ENCODE results near the gene CD302. TPM values are rescaled to one million over a fixed set of nuclear protein-coding genes. Genes with fewer than 3 reads are reported as not detected.
"Not testable (repeated sequence)": the region's sequence is repeated elsewhere in the genome, so short reads cannot be mapped to it uniquely, and the experiment has no call there.

The CD302 gene
- total and polyA plus RNA-seq, 5 donors from 2014 or later, result 0.11 to 2.4 (median 0.59) TPM

- H3K36me3 ChIP-seq (ENCODE audit: control insufficient read depth, insufficient read depth, low read length), result peaks cover 67% of the 10 kb centered on the region
- Mint-ChIP-seq H3K36me3 (peaks cover 37% of the 10 kb centered on the region), H3K27me3 (no peaks in the 10 kb centered on the region), H3K27ac (peak overlapping the region in 1 of 3 donors; percentile 43), H3K4me3 (no peak overlapping the region), H3K9me3 (no peaks in the 10 kb centered on the region), H3K4me1 (peaks cover 35 to 66% (median 51%) of the 10 kb centered on the region in 4 donors)
- DNase-seq, result no peak
- no peak overlapping the region for H3K27ac ChIP-seq (ENCODE audit: insufficient read depth, low read length, poor library complexity, severe bottlenecking)
- H3K9me3 ChIP-seq (ENCODE audit: control insufficient read depth in 2 of 2, low read length in 2 of 2), result no peaks in the 10 kb centered on the region
- ATAC-seq (ENCODE audit: low read depth in 2 of 2), result no peak
- H3K27me3 ChIP-seq (ENCODE audit: control insufficient read depth, insufficient read depth, low read length), result no peaks in the 10 kb centered on the region
- no peak overlapping the region for H3K4me3 ChIP-seq (ENCODE audit: low read depth, low read length)
- H3K4me1 ChIP-seq (ENCODE audit: control insufficient read depth, insufficient read depth, low read length, poor library complexity, severe bottlenecking), result no peaks in the 10 kb centered on the region
These were observed 60.6 kb downstream of the CD302 start for GRCh38 chr2:159737292-159737916.

- DNase-seq, result no peak
- Mint-ChIP-seq H3K27ac (peak overlapping the region in 1 of 3 donors; percentile 20), H3K4me1 (peaks cover 31 to 57% (median 43%) of the 10 kb centered on the region in 4 donors), H3K4me3 (no peak overlapping the region), H3K27me3 (no peaks in the 10 kb centered on the region), H3K9me3 (no peaks in the 10 kb centered on the region), H3K36me3 (peaks cover 35% of the 10 kb centered on the region)
- Histone ChIP-seq H3K36me3 (ENCODE audit: control insufficient read depth, insufficient read depth, low read length) (peaks cover 73% of the 10 kb centered on the region), H3K4me1 (ENCODE audit: control insufficient read depth, insufficient read depth, low read length, poor library complexity, severe bottlenecking) (no peaks in the 10 kb centered on the region), H3K9me3 (ENCODE audit: control insufficient read depth in 2 of 2, low read length in 2 of 2) (no peaks in the 10 kb centered on the region), H3K27ac (ENCODE audit: insufficient read depth, low read length, poor library complexity, severe bottlenecking) (no peak overlapping the region), H3K27me3 (ENCODE audit: control insufficient read depth, insufficient read depth, low read length) (no peaks in the 10 kb centered on the region), H3K4me3 (ENCODE audit: low read depth, low read length) (no peak overlapping the region)
- ATAC-seq (ENCODE audit: low read depth in 2 of 2), result no peak
These were observed 62.0 kb downstream of the CD302 start for GRCh38 chr2:159736048-159736447.

DNA sequence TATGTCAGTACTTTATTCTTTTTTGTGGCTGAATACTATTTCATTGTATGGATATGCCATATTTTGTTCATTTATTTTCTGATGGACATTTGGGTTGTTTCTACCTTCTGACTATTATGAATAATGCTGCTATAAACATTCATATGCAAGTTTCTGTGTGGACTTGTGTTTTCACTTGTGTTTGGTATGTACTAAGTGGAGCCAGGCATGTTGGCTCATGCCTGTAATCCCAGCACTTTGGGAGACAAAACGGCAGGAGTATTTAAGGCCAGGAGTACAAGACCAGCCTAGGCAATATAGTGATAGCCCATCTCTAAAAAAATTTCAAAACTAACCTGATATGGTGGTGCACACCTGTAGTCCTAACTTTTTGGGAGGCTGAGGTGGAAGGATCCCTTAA is 62.4 kb downstream of the CD302 start:
- H3K9me3 Mint-ChIP-seq, result no peaks in the 10 kb centered on the region
- H3K27me3 Mint-ChIP-seq, result no peaks in the 10 kb centered on the region
- H3K4me1 Mint-ChIP-seq, result peaks cover 31 to 57% (median 43%) of the 10 kb centered on the region in 4 donors
- no peak overlapping the region for H3K4me3 ChIP-seq (ENCODE audit: low read depth, low read length)
- no peak overlapping the region for H3K27ac ChIP-seq (ENCODE audit: insufficient read depth, low read length, poor library complexity, severe bottlenecking)
- peak overlapping the region in 1 of 3 donors; percentile 20 for H3K27ac Mint-ChIP-seq
- H3K4me1 ChIP-seq (ENCODE audit: control insufficient read depth, insufficient read depth, low read length, poor library complexity, severe bottlenecking), result no peaks in the 10 kb centered on the region
- no peak overlapping the region for H3K4me3 Mint-ChIP-seq
- H3K27me3 ChIP-seq (ENCODE audit: control insufficient read depth, insufficient read depth, low read length), result no peaks in the 10 kb centered on the region
- no peaks in the 10 kb centered on the region for H3K9me3 ChIP-seq (ENCODE audit: control insufficient read depth in 2 of 2, low read length in 2 of 2)
- ATAC-seq (ENCODE audit: low read depth in 2 of 2), result no peak
- DNase-seq, result no peak
- peaks cover 77% of the 10 kb centered on the region for H3K36me3 ChIP-seq (ENCODE audit: control insufficient read depth, insufficient read depth, low read length)
- H3K36me3 Mint-ChIP-seq, result peaks cover 38% of the 10 kb centered on the region

- Mint-ChIP-seq H3K27me3 (no peaks in the 10 kb centered on the region), H3K4me1 (peaks cover 43 to 71% (median 55%) of the 10 kb centered on the region in 4 donors), H3K27ac (peak overlapping the region in 1 of 3 donors; percentile 16), H3K4me3 (peak overlapping the region in 1 of 4 donors; percentile 23), H3K36me3 (peaks cover 41% of the 10 kb centered on the region), H3K9me3 (peaks cover 0 to 5% (median 0%) of the 10 kb centered on the region in 7 donors)
- Histone ChIP-seq H3K27me3 (ENCODE audit: control insufficient read depth, insufficient read depth, low read length) (no peaks in the 10 kb centered on the region), H3K4me1 (ENCODE audit: control insufficient read depth, insufficient read depth, low read length, poor library complexity, severe bottlenecking) (peaks cover 5% of the 10 kb centered on the region), H3K27ac (ENCODE audit: insufficient read depth, low read length, poor library complexity, severe bottlenecking) (no peak overlapping the region), H3K36me3 (ENCODE audit: control insufficient read depth, insufficient read depth, low read length) (peaks cover 60% of the 10 kb centered on the region), H3K9me3 (ENCODE audit: control insufficient read depth in 2 of 2, low read length in 2 of 2) (no peaks in the 10 kb centered on the region), H3K4me3 (ENCODE audit: low read depth, low read length) (no peak overlapping the region)
- DNase-seq, result no peak
- ATAC-seq (ENCODE audit: low read depth in 2 of 2), result no peak
These were observed 69.4 kb downstream of the CD302 start for GRCh38 chr2:159728629-159729028.

DNA sequence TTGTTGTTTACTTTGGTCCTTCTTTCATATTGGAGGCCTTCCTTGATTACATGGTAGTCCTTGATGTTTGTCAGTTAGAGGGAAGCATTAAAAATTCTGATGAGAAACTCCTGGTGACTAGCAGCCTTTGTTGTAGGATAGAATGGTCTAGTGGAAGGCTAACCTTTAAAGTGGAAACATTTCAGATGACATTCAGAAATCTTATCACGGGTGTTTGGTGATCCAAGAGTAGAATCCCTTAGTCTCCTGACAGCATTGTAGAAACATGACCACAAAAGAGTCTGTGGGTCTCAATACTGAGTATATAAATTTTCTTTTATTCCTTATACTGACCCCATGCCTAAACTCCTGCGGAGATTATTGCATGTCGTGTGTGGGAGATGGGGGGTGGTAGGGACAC is 72.3 kb downstream of the CD302 start:
- DNase-seq (no peak), ATAC-seq (ENCODE audit: low read depth in 2 of 2) (no peak)
- peaks cover 0 to 5% (median 0%) of the 10 kb centered on the region in 7 donors for H3K9me3 Mint-ChIP-seq
- peaks cover 60 to 90% (median 75%) of the 10 kb centered on the region in 4 donors for H3K4me1 Mint-ChIP-seq
- Histone ChIP-seq H3K9me3 (ENCODE audit: control insufficient read depth in 2 of 2, low read length in 2 of 2) (no peaks in the 10 kb centered on the region), H3K27ac (ENCODE audit: insufficient read depth, low read length, poor library complexity, severe bottlenecking) (no peak overlapping the region), H3K36me3 (ENCODE audit: control insufficient read depth, insufficient read depth, low read length) (peaks cover 49% of the 10 kb centered on the region), H3K4me1 (ENCODE audit: control insufficient read depth, insufficient read depth, low read length, poor library complexity, severe bottlenecking) (peaks cover 34% of the 10 kb centered on the region), H3K4me3 (ENCODE audit: low read depth, low read length) (peak overlapping the region; percentile 26), H3K27me3 (ENCODE audit: control insufficient read depth, insufficient read depth, low read length) (no peaks in the 10 kb centered on the region)
- peaks cover 35% of the 10 kb centered on the region for H3K36me3 Mint-ChIP-seq
- peak overlapping the region in 3 of 4 donors; percentile 24 to 73 (median 29) for H3K4me3 Mint-ChIP-seq
- no peaks in the 10 kb centered on the region for H3K27me3 Mint-ChIP-seq
- peak overlapping the region in 1 of 3 donors; percentile 29 for H3K27ac Mint-ChIP-seq

GRCh38 chr2:159724795-159725572 is 73.0 kb downstream of the CD302 start:
- Mint-ChIP-seq H3K36me3 (peaks cover 33% of the 10 kb centered on the region), H3K4me3 (peak overlapping the region in 2 of 4 donors; percentile 49 to 73), H3K4me1 (peaks cover 59 to 92% (median 79%) of the 10 kb centered on the region in 4 donors), H3K27ac (peak overlapping the region in 1 of 3 donors; percentile 29)
- Histone ChIP-seq H3K4me1 (ENCODE audit: control insufficient read depth, insufficient read depth, low read length, poor library complexity, severe bottlenecking) (peaks cover 37% of the 10 kb centered on the region), H3K36me3 (ENCODE audit: control insufficient read depth, insufficient read depth, low read length) (peaks cover 46% of the 10 kb centered on the region)
- not testable (repeated sequence) for H3K9me3 ChIP-seq (ENCODE audit: control insufficient read depth in 2 of 2, low read length in 2 of 2); ATAC-seq (ENCODE audit: low read depth in 2 of 2); H3K9me3 Mint-ChIP-seq; DNase-seq; H3K27me3 Mint-ChIP-seq; H3K27ac ChIP-seq (ENCODE audit: insufficient read depth, low read length, poor library complexity, severe bottlenecking); H3K27me3 ChIP-seq (ENCODE audit: control insufficient read depth, insufficient read depth, low read length); H3K4me3 ChIP-seq (ENCODE audit: low read depth, low read length)

GRCh38 chr2:159722580-159722979 is 75.4 kb downstream of the CD302 start:
- Mint-ChIP-seq H3K9me3 (peaks cover 0 to 5% (median 0%) of the 10 kb centered on the region in 7 donors), H3K36me3 (peaks cover 34% of the 10 kb centered on the region), H3K4me1 (peaks cover 54 to 95% (median 76%) of the 10 kb centered on the region in 4 donors), H3K27me3 (no peaks in the 10 kb centered on the region), H3K27ac (peak overlapping the region in 2 of 3 donors; percentile 17 to 78), H3K4me3 (peak overlapping the region; percentile 34 to 72 (median 52))
- no peaks in the 10 kb centered on the region for H3K9me3 ChIP-seq (ENCODE audit: control insufficient read depth in 2 of 2, low read length in 2 of 2)
- ATAC-seq (ENCODE audit: low read depth in 2 of 2) (no peak), DNase-seq (no peak)
- no peak overlapping the region for H3K27ac ChIP-seq (ENCODE audit: insufficient read depth, low read length, poor library complexity, severe bottlenecking)
- no peaks in the 10 kb centered on the region for H3K27me3 ChIP-seq (ENCODE audit: control insufficient read depth, insufficient read depth, low read length)
- H3K4me3 ChIP-seq (ENCODE audit: low read depth, low read length), result peak overlapping the region; percentile 42
- H3K4me1 ChIP-seq (ENCODE audit: control insufficient read depth, insufficient read depth, low read length, poor library complexity, severe bottlenecking), result peaks cover 54% of the 10 kb centered on the region
- H3K36me3 ChIP-seq (ENCODE audit: control insufficient read depth, insufficient read depth, low read length), result peaks cover 47% of the 10 kb centered on the region
